Skeletal muscle tissue (tissue), 4 donors: ENCODE data around the gene BCL2L15. TPM values are rescaled to one million over a fixed set of nuclear protein-coding genes. Genes with fewer than 3 reads are reported as not detected.

ENCODE experiments used
- H3K27ac ChIP-seq: one replicate; pipeline ENCODE4 v1.7.0; 2013; ENCODE audit warnings: mild to moderate bottlenecking, low read depth, low read length, inconsistent platforms
- H3K27me3 ChIP-seq, 3 donors: one replicate each; pipeline ENCODE4 v1.7.0; 2013; ENCODE audit warnings: low read length in 3 of 3; ENCODE audit not compliant: control insufficient read depth in 3 of 3, insufficient read depth in 3 of 3
- H3K36me3 ChIP-seq, 3 donors: one replicate each; pipeline ENCODE4 v1.7.0; 2013; ENCODE audit warnings: low read length in 3 of 3; ENCODE audit not compliant: control insufficient read depth in 3 of 3, insufficient read depth in 3 of 3
- H3K4me1 ChIP-seq, 3 donors: one replicate each; pipeline ENCODE4 v1.7.0; 2013; ENCODE audit warnings: low read length in 3 of 3, mild to moderate bottlenecking in 3 of 3; ENCODE audit not compliant: control insufficient read depth in 3 of 3, insufficient read depth in 3 of 3
- H3K4me3 ChIP-seq, 3 donors: one replicate each; pipeline ENCODE4 v1.7.0; 2013; ENCODE audit warnings: low read length in 3 of 3
- H3K9ac ChIP-seq, 3 donors: one replicate each; pipeline ENCODE4 v1.7.0; 2013; ENCODE audit warnings: low read length in 3 of 3, mild to moderate bottlenecking in 3 of 3, moderate library complexity in 2 of 3, low read depth in 1 of 3
- H3K9me3 ChIP-seq, 3 donors: one replicate each; pipeline ENCODE4 v1.7.0; 2013; ENCODE audit warnings: low read length in 3 of 3; ENCODE audit not compliant: control insufficient read depth in 3 of 3
- total RNA-seq: library from RNA; depleted of rRNA; stranded (reverse); fragments of >200 nt; gene quantifications from one replicate; pipeline ENCODE4 v1.2.3, GENCODE V29; 2014
- donor health status: Osteomylitis.

The BCL2L15 gene
- total RNA-seq, 1 donor from 2014 or later: under 0.01 TPM

- Histone ChIP-seq H3K4me1 (peaks cover 15 to 47% (median 32%) of the 10 kb centered on the region in 3 donors), H3K36me3 (no peaks in the 10 kb centered on the region)
These were observed 41.8 kb upstream of the BCL2L15 start, which contains the start of gene HIPK1 for GRCh38 chr1:113928941-113929749. Gene HIPK1, plus strand, starts transcription at chr1:113929324.

DNA sequence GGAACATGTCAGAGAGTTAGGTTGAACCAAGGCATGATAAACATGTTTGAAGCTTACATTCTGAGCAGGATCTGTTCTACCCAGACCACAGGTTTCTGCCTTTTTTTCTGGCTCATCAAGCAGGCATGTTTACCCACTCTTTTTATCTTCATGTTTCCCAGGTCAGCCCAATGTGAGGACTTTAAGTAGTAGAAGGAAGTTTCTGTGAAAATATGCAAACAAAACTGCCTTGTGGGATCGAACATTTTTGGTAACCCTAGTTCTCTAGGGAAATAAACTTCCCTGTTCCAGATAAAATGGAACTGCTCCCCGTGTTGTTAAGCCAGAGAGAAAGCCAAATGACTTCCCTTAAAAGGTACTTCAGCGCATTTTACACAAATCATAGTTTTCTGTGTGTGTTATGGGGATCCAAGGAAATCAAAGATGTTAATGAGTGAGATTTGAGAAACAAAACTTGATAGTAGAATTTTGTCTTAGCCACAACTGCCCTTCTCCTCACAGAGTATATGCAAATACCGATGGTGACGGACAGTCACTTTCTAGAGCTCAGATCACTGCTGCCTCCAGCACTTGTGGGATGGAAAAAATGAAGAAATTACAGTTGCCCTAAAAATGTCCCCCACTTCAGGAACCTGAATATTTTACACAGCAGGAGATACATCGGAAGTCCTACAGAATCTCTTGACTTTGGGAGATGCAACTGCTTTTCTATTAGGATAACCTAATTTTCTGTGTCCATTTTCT is 41.0 kb upstream of the BCL2L15 start:
- Histone ChIP-seq H3K4me3 (peak overlapping the region; percentile 86 to 99 (median 99)), H3K36me3 (no peaks in the 10 kb centered on the region), H3K9ac (peak overlapping the region; percentile 86 to 95 (median 89)), H3K4me1 (peaks cover 13 to 43% (median 32%) of the 10 kb centered on the region in 3 donors), H3K27ac (peak overlapping the region; percentile 93), H3K9me3 (no peaks in the 10 kb centered on the region), H3K27me3 (no peaks in the 10 kb centered on the region)

More at GRCh38 chr1:113928941-113929749, 41.8 kb upstream of the BCL2L15 start, which contains the start of gene HIPK1:
- H3K9me3 ChIP-seq: no peaks in the 10 kb centered on the region
- H3K27me3 ChIP-seq: no peaks in the 10 kb centered on the region
- peak within 1 kb of the TSS; percentile 86 to 99 (median 99) for H3K4me3 ChIP-seq
- H3K27ac ChIP-seq: peak within 1 kb of the TSS; percentile 93
- H3K9ac ChIP-seq: peak within 1 kb of the TSS; percentile 94 to 97 (median 95)

GRCh38 chr1:113924473-113924872 is 37.1 kb upstream of the BCL2L15 start:
- H3K4me3 ChIP-seq: no peak overlapping the region
- no peaks in the 10 kb centered on the region for H3K27me3 ChIP-seq
- H3K9me3 ChIP-seq: no peaks in the 10 kb centered on the region
- H3K9ac ChIP-seq: no peak overlapping the region
- no peaks in the 10 kb centered on the region for H3K36me3 ChIP-seq
- peaks cover 0 to 14% (median 7%) of the 10 kb centered on the region in 3 donors for H3K4me1 ChIP-seq
- H3K27ac ChIP-seq: no peak overlapping the region

- Histone ChIP-seq H3K27ac (no peak overlapping the region), H3K4me1 (peaks cover 0 to under 1% (median 0%) of the 10 kb centered on the region in 3 donors), H3K4me3 (no peak overlapping the region), H3K27me3 (no peaks in the 10 kb centered on the region), H3K9ac (no peak overlapping the region), H3K36me3 (no peaks in the 10 kb centered on the region), H3K9me3 (no peaks in the 10 kb centered on the region)
These were observed 35.6 kb upstream of the BCL2L15 start for GRCh38 chr1:113922957-113923356.

DNA sequence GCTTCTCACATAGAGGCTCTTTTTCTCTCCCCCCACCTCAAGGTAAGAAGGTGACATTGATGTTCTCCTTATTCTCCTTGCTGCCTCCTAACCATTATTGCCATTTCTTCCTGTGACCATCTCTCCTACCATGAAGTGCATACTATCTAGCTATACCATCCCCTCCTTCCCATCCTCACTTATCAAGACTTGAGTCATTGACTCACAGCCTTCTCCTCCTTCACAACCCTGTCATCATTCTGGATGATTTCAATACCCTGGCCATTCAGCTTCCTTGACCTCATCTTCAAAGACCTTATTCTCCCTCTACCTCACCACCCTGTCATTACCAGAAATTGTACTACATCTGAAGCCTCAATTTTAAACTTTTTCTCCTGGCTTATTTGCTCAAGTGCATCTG is 30.9 kb upstream of the BCL2L15 start:
- H3K4me1 ChIP-seq: peaks cover 2 to 3% (median 2%) of the 10 kb centered on the region in 3 donors
- no peaks in the 10 kb centered on the region for H3K9me3 ChIP-seq
- H3K27ac ChIP-seq: no peak overlapping the region
- no peaks in the 10 kb centered on the region for H3K36me3 ChIP-seq
- no peak overlapping the region for H3K9ac ChIP-seq
- H3K4me3 ChIP-seq: no peak overlapping the region
- no peaks in the 10 kb centered on the region for H3K27me3 ChIP-seq

DNA sequence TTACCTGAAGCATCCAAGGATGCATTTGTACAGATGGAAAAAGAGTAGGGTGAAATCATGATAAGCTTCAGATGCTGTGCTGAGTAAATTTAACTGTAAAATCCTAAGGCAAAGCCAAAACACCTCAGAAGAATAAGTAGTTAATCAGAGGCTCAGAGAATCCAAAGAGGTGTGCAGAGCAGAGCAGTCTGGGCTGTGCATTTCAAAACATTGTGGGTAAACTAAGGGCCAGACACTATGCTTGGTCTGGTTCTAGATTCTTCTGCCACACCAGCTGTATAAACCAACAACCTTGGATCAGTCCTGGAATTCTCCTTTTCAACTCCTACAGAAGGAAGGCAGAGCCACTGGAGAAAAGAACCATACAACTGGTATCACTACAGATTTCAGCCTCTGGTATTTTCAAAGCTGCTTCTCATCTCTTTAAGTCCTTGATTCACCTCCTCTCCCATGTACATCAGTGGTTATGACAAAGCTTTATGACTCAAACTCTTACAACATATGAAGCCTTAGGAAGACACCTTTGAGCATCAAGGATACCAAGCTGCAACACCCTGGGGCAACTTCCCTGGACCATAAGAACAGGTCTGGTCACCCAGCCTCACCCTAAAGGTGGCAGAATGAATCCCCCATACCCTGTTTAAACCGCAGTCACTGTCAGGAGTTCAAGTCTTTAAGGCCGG is 30.2 kb upstream of the BCL2L15 start:
- H3K4me1 ChIP-seq: peaks cover 9 to 10% (median 9%) of the 10 kb centered on the region in 3 donors
- no peaks in the 10 kb centered on the region for H3K9me3 ChIP-seq
- no peaks in the 10 kb centered on the region for H3K27me3 ChIP-seq
- no peak overlapping the region for H3K27ac ChIP-seq
- H3K9ac ChIP-seq: no peak overlapping the region
- no peak overlapping the region for H3K4me3 ChIP-seq
- H3K36me3 ChIP-seq: no peaks in the 10 kb centered on the region

- Histone ChIP-seq H3K27me3 (no peaks in the 10 kb centered on the region), H3K9me3 (no peaks in the 10 kb centered on the region), H3K4me3 (no peak overlapping the region), H3K9ac (no peak overlapping the region), H3K27ac (no peak overlapping the region), H3K36me3 (no peaks in the 10 kb centered on the region), H3K4me1 (peaks cover 10 to 15% (median 12%) of the 10 kb centered on the region in 3 donors)
These were observed 29.6 kb upstream of the BCL2L15 start for GRCh38 chr1:113916974-113917373.

DNA sequence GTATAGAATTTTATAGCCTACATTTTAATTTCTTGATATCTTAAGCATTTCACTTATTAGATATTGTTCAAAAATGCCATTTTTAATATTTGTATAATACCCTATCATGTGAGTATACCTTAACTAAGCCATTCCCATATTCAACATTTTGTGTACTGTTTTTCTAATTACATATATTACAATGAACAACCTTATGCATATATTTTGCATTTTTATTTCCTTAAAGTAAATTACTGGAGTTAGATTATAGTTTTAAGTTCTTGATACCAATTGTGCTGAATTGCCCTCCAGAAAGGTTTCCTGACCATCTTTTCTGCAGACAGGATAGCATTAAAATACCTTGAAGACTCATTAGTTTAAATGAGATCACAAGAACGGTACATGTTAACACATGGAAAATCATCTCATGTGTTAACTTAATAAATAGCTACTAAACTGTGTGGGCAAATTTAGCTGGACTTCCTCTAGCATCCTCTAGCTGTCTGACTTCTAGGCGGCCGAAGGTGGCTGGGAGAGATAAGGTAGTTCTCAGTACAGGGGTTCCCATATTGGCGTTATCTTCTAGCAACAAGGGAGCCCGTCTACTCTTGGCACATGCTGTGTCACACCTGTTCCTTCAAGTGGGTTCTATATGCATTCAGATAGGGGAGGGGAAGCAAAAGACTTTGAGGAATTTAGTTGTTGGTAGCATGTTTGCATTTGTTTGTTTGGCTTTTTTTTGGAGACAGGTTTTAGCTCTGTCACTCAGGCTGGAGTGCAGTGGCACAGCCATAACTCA is 26.7 kb upstream of the BCL2L15 start:
- Histone ChIP-seq H3K9me3 (no peaks in the 10 kb centered on the region), H3K27ac (no peak overlapping the region), H3K27me3 (no peaks in the 10 kb centered on the region), H3K4me1 (peaks cover 10 to 15% (median 15%) of the 10 kb centered on the region in 3 donors), H3K9ac (no peak overlapping the region), H3K36me3 (peaks cover 7 to 12% (median 9%) of the 10 kb centered on the region in 3 donors), H3K4me3 (no peak overlapping the region)

GRCh38 chr1:113913312-113913668 is 25.9 kb upstream of the BCL2L15 start:
- Histone ChIP-seq H3K36me3 (peaks cover 12 to 18% (median 17%) of the 10 kb centered on the region in 3 donors), H3K27me3 (no peaks in the 10 kb centered on the region), H3K9me3 (no peaks in the 10 kb centered on the region), H3K4me3 (peak overlapping the region; percentile 16 to 61 (median 29)), H3K9ac (peak overlapping the region; percentile 45 to 73 (median 58)), H3K4me1 (peaks cover 10 to 15% (median 15%) of the 10 kb centered on the region in 3 donors), H3K27ac (peak overlapping the region; percentile 82)
